ENCODE data around the gene PTPRU. TPM values are rescaled to one million over a fixed set of nuclear protein-coding genes. Genes with fewer than 3 reads are reported as not detected.
A peak's percentile ranks its signal among the peaks of the same experiment; 100 is the strongest.

The PTPRU gene
- polyA plus RNA-seq, 1 of the 3 experiments (the other 2 are of a cell fraction) = 3.5 TPM

GRCh38 chr1:29202584-29203340, 33.6 kb upstream of the PTPRU start (continued):
- TF ChIP-seq, protein P1, sequence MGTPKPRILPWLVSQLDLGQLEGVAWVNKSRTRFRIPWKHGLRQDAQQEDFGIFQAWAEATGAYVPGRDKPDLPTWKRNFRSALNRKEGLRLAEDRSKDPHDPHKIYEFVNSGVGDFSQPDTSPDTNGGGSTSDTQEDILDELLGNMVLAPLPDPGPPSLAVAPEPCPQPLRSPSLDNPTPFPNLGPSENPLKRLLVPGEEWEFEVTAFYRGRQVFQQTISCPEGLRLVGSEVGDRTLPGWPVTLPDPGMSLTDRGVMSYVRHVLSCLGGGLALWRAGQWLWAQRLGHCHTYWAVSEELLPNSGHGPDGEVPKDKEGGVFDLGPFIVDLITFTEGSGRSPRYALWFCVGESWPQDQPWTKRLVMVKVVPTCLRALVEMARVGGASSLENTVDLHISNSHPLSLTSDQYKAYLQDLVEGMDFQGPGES (IDR thresholded peaks at IDR 0.05; ENCODE audit: low read depth, low read length) = no peak
- TF ChIP-seq REST (IDR thresholded peaks at IDR 0.05; ENCODE audit: low read depth, low read length) (no peak), FOXJ3 (CRISPR knock-in tag; IDR thresholded peaks at IDR 0.05) (no peak), RXRA (IDR thresholded peaks at IDR 0.05; ENCODE audit: borderline replicate concordance, low read depth) (no peak), TCF12 (IDR thresholded peaks at IDR 0.05) (peak; percentile 93), MXI1 (IDR thresholded peaks at IDR 0.05; ENCODE audit: low read depth, low read length) (peak; percentile 35; the same call in 1 of the 2 replicates), FOXM1 (IDR thresholded peaks at IDR 0.05; ENCODE audit: low read depth) (no peak), SIN3A (IDR thresholded peaks at IDR 0.05; ENCODE audit: borderline replicate concordance, low read depth, low read length) (peak; percentile 89)

DNA sequence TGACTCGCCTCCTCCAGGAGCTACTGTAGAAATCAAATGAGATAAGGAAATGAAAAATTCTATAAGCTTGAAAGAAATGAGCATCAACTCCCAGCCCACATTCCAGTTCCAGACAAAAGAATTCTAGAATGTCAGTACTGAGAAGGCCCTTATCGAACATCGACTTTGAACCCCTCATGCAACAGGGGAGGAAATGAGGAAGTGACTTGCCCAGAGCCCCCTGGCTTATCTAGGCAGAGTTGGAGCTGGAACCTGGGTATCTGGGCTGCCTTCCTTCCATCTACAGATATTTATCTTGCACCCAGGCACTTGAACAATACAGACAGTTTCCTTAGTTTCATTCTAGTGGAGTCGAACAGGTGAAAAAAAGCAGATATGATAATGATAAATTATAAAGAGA, 27.9 kb upstream of the PTPRU start:
- Histone ChIP-seq H3K9me2 (no peaks in the 10 kb centered on the region), H3K27ac (ENCODE audit: low read depth in 2 of 2, low read length in 1 of 2) (no peak overlapping the region), H3K27me3 (ENCODE audit: insufficient read depth) (no peaks in the 10 kb centered on the region), H3F3A (replicated peaks; ENCODE audit: insufficient read depth) (peaks cover 3% of the 10 kb centered on the region), H3K4me3 (ENCODE audit: low read depth in 2 of 2, low read length in 1 of 2) (no peak overlapping the region), H3K4me1 (ENCODE audit: control insufficient read depth in 1 of 2, insufficient read depth in 2 of 2, low read depth in 1 of 2, low read length in 1 of 2) (peaks cover 0 to 8% of the 10 kb centered on the region in 2 experiments; a peak in 2 of 4 replicates), H3K9me3 (no peaks in the 10 kb centered on the region), H4K20me1 (ENCODE audit: insufficient read depth) (no peaks in the 10 kb centered on the region), H3K79me2 (ENCODE audit: insufficient read depth) (no peaks in the 10 kb centered on the region), H2AFZ (ENCODE audit: low read depth) (no peak overlapping the region), H3K4me2 (no peak overlapping the region), H3K36me3 (replicated peaks in 1 of 2; ENCODE audit: control insufficient read depth in 1 of 2, insufficient read depth in 2 of 2, low read length in 1 of 2) (peaks cover 18 to 32% of the 10 kb centered on the region in 2 experiments), H3K9ac (no peak overlapping the region)
- TF ChIP-seq GABPA (IDR thresholded peaks at IDR 0.05; ENCODE audit: low read depth) (no peak), RXRA (IDR thresholded peaks at IDR 0.05; ENCODE audit: borderline replicate concordance, low read depth) (no peak), TEAD4 (IDR thresholded peaks at IDR 0.05; ENCODE audit: borderline replicate concordance, insufficient read depth) (no peak), JUND (IDR thresholded peaks at IDR 0.05) (no peak)
- TF ChIP-seq, protein P2, sequence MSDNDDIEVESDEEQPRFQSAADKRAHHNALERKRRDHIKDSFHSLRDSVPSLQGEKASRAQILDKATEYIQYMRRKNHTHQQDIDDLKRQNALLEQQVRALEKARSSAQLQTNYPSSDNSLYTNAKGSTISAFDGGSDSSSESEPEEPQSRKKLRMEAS (IDR thresholded peaks at IDR 0.05; ENCODE audit: low read depth) = no peak
- CTCF ChIA-PET = interaction anchor here (1.1 kb wide), 1 partner anchor 14 kb away, joined by 3 read pairs; no protein-coding TSS in a partner anchor
- POLR2A ChIA-PET = no interaction called here
- WGBS (ENCODE audit: low lambda C conversion rate) = 82% methylated on average over 4 of the region's 4 CpGs
- DNase-seq = no peak

Measured in SK-N-SH (cell line).